ENCODE data around the gene ATCAY. TPM values are rescaled to one million over a fixed set of nuclear protein-coding genes. Genes with fewer than 3 reads are reported as not detected.

Gene ATCAY
- total RNA-seq, 1 donor = not detected

GRCh38 chr19:3910105-3910504 is 29.6 kb downstream of the ATCAY start:
- DNase-seq (ENCODE audit: low read depth) = no peak
- no peak for TF ChIP-seq CTCF (IDR thresholded peaks at IDR 0.05; ENCODE audit: insufficient read depth, low read length)

GRCh38 chr19:3914199-3914598 is 33.7 kb downstream of the ATCAY start:
- no peak for TF ChIP-seq CTCF (IDR thresholded peaks at IDR 0.05; ENCODE audit: insufficient read depth, low read length)
- H3K4me3 ChIP-seq (ENCODE audit: low read depth, low read length) = no peak overlapping the region
- no peak for DNase-seq (ENCODE audit: low read depth)

More at GRCh38 chr19:3910105-3910504, 29.6 kb downstream of the ATCAY start:
- no peak overlapping the region for H3K4me3 ChIP-seq (ENCODE audit: low read depth, low read length)

GRCh38 chr19:3916033-3916432 is 35.5 kb downstream of the ATCAY start:
- H3K4me3 ChIP-seq (ENCODE audit: low read depth, low read length) = no peak overlapping the region
- TF ChIP-seq CTCF (IDR thresholded peaks at IDR 0.05; ENCODE audit: insufficient read depth, low read length) = no peak
- DNase-seq (ENCODE audit: low read depth) = no peak

- TF ChIP-seq CTCF (IDR thresholded peaks at IDR 0.05; ENCODE audit: insufficient read depth, low read length) = no peak
- no peak overlapping the region for H3K4me3 ChIP-seq (ENCODE audit: low read depth, low read length)
- no peak for DNase-seq (ENCODE audit: low read depth)
These were observed 39.3 kb downstream of the ATCAY start for GRCh38 chr19:3919793-3920192.

- DNase-seq (ENCODE audit: low read depth) = no peak
These were observed 42.7 kb downstream of the ATCAY start for GRCh38 chr19:3923096-3923758.

GRCh38 chr19:3923912-3924311 is 43.4 kb downstream of the ATCAY start:
- TF ChIP-seq CTCF (IDR thresholded peaks at IDR 0.05; ENCODE audit: insufficient read depth, low read length) = no peak
- no peak overlapping the region for H3K4me3 ChIP-seq (ENCODE audit: low read depth, low read length)
- no peak for DNase-seq (ENCODE audit: low read depth)

More at GRCh38 chr19:3923096-3923758, 42.7 kb downstream of the ATCAY start:
- TF ChIP-seq CTCF (IDR thresholded peaks at IDR 0.05; ENCODE audit: insufficient read depth, low read length) = no peak
- no peak overlapping the region for H3K4me3 ChIP-seq (ENCODE audit: low read depth, low read length)

- no peak for TF ChIP-seq CTCF (IDR thresholded peaks at IDR 0.05; ENCODE audit: insufficient read depth, low read length)
- H3K4me3 ChIP-seq (ENCODE audit: low read depth, low read length) = no peak overlapping the region
- no peak for DNase-seq (ENCODE audit: low read depth)
These were observed 50.6 kb downstream of the ATCAY start for GRCh38 chr19:3931041-3931440.
